HG03103 (cell line): ENCODE data around the gene SDHAF4.
"Not testable (repeated sequence)": the region's sequence is repeated elsewhere in the genome, so short reads cannot be mapped to it uniquely, and the experiment has no call there.

Experiments used
- ATAC-seq: cut with Tn5 transposase; IDR thresholded peaks from one replicate; pipeline ENCODE4 v1.9.1; 2021; ENCODE audit warnings: low read depth; ENCODE audit not compliant: unreplicated experiment

Gene SDHAF4

DNA sequence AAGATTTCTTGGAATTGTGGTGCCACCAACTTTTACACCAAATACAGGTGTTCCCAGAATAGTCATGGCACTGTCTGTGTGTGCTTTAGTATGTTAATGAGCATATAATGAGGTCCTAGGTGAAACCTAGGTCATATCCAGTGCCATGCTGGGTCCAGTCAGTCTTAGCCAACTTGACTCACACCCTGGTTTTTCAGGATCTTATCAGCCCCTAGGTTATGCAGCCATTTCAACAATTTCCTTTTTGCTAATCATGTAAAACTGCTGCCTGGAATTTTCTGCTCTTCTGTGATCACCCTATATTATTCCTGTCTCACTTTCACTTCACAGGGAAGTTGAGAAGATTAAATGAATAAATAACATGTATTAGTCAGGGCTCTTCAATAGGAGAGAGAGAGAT, 23.7 kb downstream of the SDHAF4 start:
- no peak for ATAC-seq

DNA sequence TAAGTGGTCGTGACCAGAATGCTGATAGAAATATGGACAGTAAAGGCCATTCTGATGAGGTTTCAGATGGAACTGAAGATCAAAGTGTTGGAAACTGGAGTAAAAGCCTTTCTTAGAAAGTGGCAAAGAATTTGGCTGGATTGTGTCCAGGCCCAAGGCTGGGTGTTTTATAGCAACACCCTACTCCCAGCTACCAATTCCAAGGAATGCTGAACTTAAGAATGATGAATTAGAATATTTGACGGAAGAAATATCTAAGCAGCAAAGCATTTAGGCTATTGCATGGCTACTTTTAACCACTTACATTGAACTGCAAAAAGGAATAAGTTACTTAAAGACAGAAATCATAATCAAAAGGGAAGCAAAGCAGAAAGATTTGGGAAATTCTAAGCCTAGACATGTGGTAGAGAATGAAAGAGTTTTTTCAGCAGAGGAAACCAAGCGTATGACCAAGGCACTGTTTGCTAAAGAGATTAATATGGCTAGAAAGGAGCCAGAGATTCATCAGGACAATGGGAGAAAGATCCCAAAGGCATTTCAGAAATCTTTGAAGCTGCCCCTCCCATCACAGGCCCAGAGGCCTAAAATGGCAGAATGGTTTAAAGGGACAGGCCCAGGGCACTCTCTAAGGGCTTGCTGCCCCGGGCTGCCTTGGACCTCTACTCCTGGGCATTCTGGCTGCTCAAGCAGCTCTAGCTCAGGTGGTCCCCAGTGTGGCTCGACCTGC, 25.8 kb downstream of the SDHAF4 start:
- ATAC-seq, result no peak

DNA sequence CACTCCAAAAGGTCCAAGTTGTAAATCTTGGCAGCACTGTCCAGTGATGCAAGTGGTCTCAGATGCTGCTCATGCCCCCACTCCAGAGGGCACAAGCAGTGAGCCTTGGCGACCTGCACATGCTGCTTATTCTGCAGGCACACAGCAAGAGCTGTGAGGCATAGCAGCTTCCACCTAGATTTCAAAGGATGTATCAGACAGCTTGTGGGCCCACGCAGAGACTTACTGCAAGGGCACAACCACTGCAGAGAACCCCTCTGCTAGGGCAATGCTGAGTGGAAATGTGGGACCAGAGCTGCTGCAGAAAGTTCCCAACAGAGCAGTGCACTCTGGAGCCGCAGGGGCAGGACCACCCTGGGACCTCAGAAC, 26.4 kb downstream of the SDHAF4 start:
- ATAC-seq, result no peak

DNA sequence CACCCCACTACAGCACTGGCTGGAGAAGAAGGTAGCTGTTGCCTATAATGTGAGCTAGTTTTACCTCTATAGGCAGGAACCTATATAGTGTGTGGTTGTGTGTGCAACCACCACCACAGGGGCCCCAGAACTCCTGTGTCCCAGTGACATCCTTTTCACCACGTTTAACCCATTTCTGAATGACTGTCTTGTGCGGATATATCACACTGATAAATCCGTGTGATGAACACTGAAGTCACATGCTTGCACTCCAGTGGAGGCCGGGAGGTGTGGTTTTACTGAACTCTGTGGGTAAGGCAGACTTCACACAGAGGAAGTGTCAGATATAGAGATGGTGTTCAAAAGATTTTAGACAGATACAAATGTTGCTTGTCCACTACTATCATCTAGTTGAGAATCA, 32.5 kb downstream of the SDHAF4 start:
- no peak for ATAC-seq

DNA sequence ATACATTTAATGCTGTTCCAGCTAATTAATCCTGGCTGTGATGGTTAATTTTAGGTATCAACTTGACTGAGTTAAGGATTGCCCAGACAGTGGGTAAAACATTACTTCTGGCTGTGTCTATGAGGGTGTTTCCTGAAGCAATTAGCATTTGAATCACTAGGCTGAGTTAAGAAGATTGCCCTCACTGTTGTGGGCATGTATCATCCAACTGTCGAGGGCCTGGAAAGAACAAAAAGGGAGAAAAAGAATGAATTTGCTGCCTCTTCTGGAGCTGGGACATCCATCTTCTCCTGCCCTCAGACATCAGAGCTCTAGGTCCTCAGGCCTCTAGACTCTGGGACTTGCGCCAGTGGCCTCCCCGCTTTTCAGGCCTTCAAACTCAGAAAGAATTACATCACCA, 34.3 kb downstream of the SDHAF4 start:
- ATAC-seq, result no peak

DNA sequence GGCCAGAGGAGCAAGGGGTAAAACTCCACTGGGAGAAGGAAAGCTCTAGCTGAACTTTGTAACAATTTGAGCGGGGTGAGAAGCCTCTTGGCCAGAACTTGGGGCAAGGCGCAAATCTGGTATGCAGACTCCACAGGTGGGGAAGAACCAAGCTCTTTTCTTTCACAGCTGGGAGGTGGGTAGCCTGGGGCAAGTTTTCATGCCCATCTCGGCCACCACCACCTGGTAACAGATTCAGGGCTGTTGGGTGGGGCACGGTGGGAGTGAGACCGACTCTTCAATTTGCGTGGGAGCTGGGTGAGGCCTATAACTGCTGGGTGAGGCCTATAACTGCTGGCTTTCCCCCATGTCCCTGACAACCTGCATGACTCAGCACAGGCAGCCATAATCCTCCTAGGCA, 37.5 kb downstream of the SDHAF4 start:
- no peak for ATAC-seq

DNA sequence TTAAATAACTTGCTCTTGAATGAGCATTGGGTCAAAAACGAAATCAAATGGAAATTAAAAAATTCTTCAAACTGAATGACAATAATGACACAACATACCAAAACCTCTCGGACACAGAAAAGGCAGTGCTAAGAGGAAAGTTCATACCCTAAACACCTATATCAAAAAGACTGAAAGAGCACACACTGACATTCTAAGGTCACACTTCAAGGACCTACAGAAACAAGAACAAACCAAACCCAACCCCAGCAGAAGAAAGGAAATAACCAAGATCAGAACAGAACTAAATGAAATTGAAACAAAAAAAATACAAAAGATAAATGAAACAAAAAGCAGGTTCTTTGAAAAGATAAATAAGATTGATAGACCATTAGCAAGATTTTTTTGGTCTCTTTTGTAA, 40.6 kb downstream of the SDHAF4 start:
- not testable (repeated sequence) for ATAC-seq

DNA sequence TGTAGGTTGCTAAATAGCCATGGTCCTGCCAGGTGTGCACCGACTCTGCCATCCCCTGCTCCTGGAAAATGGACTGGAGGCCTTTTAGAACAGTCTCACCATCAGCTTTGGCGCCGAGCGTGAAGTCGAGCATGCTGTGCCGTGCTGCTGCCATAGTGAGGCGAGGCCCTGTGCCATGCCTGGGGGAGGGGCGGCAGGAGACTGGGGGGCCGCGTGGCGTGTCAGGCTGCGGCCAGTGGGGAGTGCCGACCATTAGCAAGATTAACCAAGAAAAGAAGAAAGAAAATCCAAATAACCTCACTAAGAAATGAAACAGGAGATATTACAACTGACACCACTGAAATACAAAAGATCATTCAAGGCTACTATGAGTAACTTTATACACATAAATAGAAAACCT, 42.5 kb downstream of the SDHAF4 start:
- ATAC-seq, result not testable (repeated sequence)

DNA sequence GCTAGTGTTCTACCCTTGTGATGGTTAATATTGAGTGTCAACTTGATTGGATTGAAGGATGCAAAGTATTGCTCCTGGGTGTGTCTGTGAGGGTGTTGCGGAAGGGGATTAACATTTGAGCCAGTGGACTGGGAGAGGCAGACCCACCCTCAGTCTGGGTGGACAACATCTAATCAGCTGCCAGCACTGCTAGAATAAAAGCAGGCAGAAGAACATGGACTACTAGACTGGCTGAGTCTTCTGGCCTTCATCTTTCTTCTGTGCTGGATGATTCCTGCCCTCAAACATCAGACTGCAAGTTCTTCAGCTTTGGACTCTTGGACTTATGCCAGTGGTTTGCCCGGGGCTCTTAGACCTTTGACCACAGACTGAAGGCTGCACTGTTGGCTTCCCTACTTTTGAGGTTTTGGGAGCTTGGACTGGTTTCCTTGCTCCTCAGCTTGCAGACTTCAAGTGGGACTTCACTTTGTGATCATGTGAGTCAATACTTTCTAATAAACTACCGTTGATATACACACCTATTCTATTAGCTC, 50.1 kb downstream of the SDHAF4 start:
- no peak for ATAC-seq

DNA sequence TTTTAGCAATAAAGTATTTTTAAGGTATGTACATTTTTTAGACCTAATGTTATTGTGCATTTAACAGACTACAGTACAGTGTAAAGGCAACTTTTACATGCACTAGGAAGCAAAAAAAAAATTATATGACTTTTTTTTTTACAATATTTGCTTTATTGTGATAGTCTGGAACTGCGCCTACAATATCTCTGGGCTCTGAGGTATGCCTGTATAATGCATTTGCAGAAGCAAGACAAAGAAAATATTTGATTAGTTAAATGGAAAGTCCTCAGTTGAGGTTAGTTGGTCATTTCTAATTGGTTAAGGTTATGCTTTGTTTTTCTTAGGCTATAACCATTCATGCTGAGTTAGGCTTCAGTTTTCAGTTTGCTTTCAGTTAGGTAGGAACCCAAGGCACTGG, 54.0 kb downstream of the SDHAF4 start:
- ATAC-seq, result no peak

DNA sequence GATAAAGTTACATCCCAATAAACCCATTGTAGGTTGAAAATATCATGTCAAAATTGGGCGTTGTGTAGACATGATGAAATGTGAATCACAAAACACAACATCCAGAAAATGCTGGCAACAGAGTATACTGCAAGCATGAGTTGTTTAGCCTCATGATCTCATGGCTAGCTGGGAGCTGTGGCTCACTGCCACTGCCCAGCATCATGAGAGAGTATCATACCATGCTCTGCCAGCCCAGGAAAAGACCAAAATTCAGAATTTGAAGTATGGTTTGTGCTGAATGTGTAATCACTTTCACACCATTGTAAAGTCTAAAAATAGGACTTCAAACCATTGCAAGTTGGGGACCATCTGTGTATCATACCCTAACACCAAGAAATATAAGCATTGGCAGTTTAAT, 55.7 kb downstream of the SDHAF4 start:
- ATAC-seq, result no peak

DNA sequence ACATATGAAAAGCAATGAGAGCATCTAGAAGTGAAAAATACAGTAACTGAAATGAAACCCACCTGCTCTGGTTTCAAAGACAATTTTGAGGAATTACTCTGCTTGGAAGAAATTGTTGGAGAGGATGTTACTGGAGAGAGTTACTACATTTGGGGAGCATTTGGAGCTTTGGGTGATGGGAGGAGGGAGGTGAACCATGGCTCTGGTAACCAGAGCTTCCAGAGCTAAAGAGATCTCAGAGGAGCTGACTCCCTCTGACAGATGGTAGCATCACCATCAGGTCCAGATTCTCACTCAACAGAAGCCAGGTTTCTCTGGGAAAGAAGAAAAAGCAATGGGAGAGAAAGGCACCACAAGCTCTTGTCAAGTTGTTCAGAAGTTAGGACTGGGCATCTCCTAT, 58.7 kb downstream of the SDHAF4 start:
- no peak for ATAC-seq

DNA sequence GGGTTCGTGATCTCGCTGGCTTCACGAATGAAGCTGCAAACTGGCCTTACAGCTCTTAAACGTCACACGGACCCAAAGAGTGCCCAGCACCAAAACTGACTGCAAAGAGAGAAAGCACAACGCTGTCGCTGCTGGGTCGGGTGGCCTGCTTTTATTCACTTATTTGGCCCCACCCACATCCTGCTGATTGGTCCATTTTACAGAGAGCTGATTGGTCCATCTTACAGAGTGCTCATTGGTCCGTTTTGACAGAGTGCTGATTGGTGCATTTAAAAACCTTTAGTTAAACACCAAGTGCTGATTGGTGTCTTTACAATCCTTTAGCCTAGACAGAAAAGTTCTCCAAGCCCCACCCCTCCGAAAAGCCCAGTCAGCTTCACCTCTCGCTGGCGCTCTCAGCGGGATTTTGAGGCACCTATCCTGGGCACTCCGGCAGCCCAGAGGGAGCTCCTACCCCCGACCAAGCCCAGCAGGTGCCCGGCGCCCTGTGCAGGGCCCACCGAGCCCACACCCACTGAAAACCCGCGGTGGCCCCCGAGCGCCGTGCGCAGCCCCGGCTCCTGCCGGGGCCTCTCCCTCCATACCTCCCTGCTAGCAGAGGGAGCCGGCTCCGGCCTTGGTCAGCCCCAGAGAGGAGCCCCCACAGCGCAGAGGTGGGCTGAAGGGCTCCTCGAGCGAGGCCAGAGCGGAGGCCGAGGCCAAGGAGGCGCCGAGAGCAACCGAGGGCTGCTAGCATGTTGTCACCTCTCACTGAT, 60.9 kb downstream of the SDHAF4 start:
- no peak for ATAC-seq

DNA sequence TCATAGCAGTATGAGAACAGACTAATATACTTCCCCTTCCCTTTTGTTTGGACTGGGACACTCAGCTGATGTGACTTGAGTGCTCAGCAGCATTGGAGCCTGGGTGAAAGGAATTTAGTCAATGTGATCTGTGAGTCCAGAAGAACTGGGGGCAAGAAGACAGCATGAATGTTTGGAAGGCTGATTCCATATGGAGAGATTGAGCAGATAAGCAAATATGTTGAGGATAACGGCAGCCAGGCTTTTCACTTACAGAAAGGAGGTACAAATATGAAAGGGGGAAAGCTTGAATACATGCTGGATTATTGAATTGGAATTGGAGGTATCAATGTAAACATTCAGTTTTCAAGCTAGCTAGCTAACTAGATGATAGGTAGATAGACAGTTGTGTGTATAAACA, 63.2 kb downstream of the SDHAF4 start:
- ATAC-seq, result no peak

DNA sequence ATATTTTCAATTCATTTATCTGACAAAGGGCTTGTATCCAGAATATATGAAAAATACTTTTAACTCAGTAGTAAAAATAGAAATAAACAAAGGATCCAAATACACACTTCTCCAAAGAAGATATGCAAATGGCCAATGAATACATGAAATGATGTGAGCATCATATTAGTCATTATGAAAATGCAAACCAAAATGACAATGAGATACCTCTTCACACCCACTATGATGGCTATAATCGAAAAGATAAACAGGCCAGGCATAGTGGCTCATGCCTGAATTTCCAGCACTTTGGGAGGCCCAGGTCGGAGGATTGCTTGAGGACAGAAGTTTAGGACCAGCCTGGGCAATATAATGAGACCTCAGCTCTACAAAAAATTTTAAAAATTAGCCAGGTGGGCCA, 67.1 kb downstream of the SDHAF4 start:
- ATAC-seq, result no peak

DNA sequence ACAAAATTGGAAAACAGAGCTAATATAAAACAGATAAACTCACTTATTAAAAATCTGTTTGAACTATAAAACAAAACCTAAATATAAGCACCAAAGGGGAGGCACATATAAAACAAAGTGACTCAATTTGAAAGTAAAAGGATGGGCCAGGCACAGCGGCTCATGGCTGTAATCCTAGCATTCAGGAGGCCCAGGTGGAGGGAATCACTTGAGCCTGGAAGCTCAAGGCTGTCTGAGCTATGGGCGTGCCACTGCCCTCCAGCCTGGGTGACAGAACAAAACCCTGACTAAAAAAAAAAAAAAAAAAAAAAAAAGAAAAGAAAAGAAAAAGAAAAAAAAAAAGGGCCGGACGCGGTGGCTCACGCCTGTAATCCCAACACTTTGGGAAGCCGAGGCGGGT, 69.9 kb downstream of the SDHAF4 start:
- no peak for ATAC-seq

DNA sequence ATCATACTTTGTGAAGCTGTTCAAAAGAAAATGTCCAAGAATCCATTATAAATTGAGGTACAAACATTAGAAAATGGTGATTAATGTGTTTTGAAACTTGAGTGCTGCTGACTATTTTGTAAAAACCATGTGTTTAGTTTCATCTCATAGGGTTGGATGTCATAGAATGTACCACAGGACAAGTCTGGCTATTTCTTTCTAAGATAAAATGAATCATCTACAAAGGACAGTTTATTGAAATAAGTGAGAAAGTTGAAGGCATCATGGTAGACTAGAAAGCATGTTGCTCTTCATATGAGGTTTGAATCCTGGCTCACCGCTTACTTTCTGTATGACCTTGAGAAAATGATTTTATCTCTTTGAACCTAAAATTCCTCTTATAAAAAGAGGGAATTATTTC, 71.7 kb downstream of the SDHAF4 start:
- no peak for ATAC-seq
